Type B pancreatic cell (in vitro differentiated cells): ENCODE measurements around the gene ARHGEF10L. TPM values are rescaled to one million over a fixed set of nuclear protein-coding genes. Genes with fewer than 3 reads are reported as not detected.

ENCODE experiments used
- DNase-seq: peaks from one replicate; pipeline ENCODE4 v3.0.0; 2021; ENCODE audit warnings: mixed read lengths; ENCODE audit not compliant: unreplicated experiment; ENCODE audit errors: extremely low spot score
- H3K27ac Mint-ChIP-seq: 2 replicates; pipeline ENCODE4 v1.8.0; 2021; ENCODE audit warnings: mild to moderate bottlenecking, mixed read lengths
- H3K27me3 Mint-ChIP-seq: 2 replicates; pipeline ENCODE4 v1.8.0; 2021; ENCODE audit warnings: mixed read lengths
- H3K36me3 Mint-ChIP-seq: 2 replicates; pipeline ENCODE4 v1.8.0; 2021; ENCODE audit warnings: mixed read lengths
- H3K4me1 Mint-ChIP-seq: one replicate; pipeline ENCODE4 v1.8.0; 2021; ENCODE audit warnings: mixed read lengths; ENCODE audit not compliant: unreplicated experiment
- H3K4me3 Mint-ChIP-seq: 2 replicates; pipeline ENCODE4 v1.8.0; 2021; ENCODE audit warnings: mild to moderate bottlenecking, mixed read lengths
- H3K9me3 Mint-ChIP-seq: 2 replicates; pipeline ENCODE4 v1.8.0; 2021; ENCODE audit warnings: mixed read lengths
- total RNA-seq: library from RNA; stranded (reverse); gene quantifications from 2 replicates; pipeline ENCODE4 v1.2.1, GENCODE V29; 2021; ENCODE audit warnings: low replicate concordance
- TF ChIP-seq, protein P1 (sequence below): fragments of 200-600 bp; sonication (generic); conservative IDR thresholded peaks from 2 replicates; pipeline ENCODE4 v1.5.0; 2021; ENCODE audit warnings: antibody characterized with exemption, mild to moderate bottlenecking

The ARHGEF10L gene
- total RNA-seq, 1 donor from 2014 or later: 36.0 TPM

DNA sequence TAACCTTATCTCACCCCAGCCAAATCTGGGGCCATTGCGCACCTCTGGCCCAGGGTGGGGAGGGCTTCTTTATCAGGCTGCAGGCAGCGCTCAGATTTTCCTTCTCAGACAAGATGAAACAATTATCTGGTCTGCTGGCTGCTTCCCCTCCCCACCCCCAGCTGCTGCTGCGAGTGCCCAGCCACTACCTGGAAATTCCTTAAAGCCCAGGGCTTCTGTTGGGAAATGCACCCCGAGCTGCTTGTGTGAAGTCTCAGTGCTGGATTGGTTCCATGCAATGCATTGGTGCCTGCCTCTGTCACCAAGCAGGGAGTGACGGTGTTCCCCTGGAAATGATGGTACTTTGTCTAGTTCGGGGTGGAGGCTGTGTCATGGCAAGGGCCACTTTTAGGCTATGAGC lies 197.1 kb downstream of the ARHGEF10L start:
- Mint-ChIP-seq H3K4me1 (no peaks in the 10 kb centered on the region), H3K27ac (no peak overlapping the region), H3K9me3 (no peaks in the 10 kb centered on the region), H3K27me3 (peaks cover 13% of the 10 kb centered on the region), H3K36me3 (no peaks in the 10 kb centered on the region), H3K4me3 (no peak overlapping the region)
- DNase-seq: no peak
- TF ChIP-seq, protein P1, sequence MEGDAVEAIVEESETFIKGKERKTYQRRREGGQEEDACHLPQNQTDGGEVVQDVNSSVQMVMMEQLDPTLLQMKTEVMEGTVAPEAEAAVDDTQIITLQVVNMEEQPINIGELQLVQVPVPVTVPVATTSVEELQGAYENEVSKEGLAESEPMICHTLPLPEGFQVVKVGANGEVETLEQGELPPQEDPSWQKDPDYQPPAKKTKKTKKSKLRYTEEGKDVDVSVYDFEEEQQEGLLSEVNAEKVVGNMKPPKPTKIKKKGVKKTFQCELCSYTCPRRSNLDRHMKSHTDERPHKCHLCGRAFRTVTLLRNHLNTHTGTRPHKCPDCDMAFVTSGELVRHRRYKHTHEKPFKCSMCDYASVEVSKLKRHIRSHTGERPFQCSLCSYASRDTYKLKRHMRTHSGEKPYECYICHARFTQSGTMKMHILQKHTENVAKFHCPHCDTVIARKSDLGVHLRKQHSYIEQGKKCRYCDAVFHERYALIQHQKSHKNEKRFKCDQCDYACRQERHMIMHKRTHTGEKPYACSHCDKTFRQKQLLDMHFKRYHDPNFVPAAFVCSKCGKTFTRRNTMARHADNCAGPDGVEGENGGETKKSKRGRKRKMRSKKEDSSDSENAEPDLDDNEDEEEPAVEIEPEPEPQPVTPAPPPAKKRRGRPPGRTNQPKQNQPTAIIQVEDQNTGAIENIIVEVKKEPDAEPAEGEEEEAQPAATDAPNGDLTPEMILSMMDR: no peak

DNA sequence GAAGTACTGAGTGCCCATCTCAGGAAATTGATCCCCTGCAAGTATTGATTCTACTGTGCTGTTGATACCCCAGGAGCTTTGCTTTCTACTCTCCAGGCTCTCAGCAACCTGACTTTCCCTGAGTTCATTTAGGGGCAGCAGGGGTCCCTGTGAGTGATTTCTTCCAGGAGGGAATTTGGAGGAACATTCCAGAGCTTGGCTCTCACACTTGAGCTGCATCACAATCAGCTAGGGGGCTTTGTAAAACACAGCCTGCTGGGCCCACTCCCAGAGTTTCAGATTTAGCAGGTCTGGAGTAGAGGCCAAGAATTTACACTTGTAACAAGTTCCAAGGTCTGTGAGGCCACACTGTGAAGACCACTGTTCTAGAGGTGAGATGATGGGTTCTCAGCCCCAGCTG lies 199.6 kb downstream of the ARHGEF10L start:
- Mint-ChIP-seq H3K4me3 (no peak overlapping the region), H3K27me3 (peaks cover 17% of the 10 kb centered on the region), H3K27ac (no peak overlapping the region), H3K9me3 (no peaks in the 10 kb centered on the region), H3K36me3 (no peaks in the 10 kb centered on the region), H3K4me1 (peaks cover 4% of the 10 kb centered on the region)
- TF ChIP-seq, protein P1: no peak
- DNase-seq: no peak

DNA sequence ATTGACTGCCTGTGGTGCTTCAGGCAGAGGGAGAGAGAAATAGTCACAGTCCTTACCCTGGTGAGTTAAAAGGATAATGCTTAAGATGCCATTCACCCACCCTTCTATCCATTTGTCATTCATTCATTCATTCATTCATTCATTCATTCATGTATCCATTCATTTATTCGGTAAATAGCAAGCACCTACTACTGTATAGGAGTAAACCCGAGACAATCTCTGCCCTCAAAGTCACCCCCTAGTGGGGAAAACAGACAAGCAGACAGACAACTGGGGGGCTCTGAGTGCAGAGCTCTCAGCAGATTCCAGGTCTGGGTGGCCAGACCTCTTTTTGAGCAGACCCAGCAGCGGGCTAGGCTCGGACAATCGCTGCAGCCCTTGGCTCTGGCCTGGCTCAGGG lies 201.6 kb downstream of the ARHGEF10L start:
- DNase-seq: no peak
- TF ChIP-seq, protein P1: no peak

GRCh38 chr1:17742583-17742982 lies 203.1 kb downstream of the ARHGEF10L start:
- TF ChIP-seq, protein P1: no peak
- Mint-ChIP-seq H3K36me3 (no peaks in the 10 kb centered on the region), H3K27ac (no peak overlapping the region), H3K9me3 (no peaks in the 10 kb centered on the region), H3K27me3 (peaks cover 24% of the 10 kb centered on the region), H3K4me1 (peaks cover 7% of the 10 kb centered on the region), H3K4me3 (no peak overlapping the region)
- DNase-seq: no peak

More for the DNA sequence above, 201.6 kb downstream of the ARHGEF10L start:
- peaks cover 7% of the 10 kb centered on the region for H3K4me1 Mint-ChIP-seq
- H3K27ac Mint-ChIP-seq: no peak overlapping the region
- H3K9me3 Mint-ChIP-seq: no peaks in the 10 kb centered on the region
- peaks cover 24% of the 10 kb centered on the region for H3K27me3 Mint-ChIP-seq
- no peak overlapping the region for H3K4me3 Mint-ChIP-seq
- H3K36me3 Mint-ChIP-seq: no peaks in the 10 kb centered on the region

DNA sequence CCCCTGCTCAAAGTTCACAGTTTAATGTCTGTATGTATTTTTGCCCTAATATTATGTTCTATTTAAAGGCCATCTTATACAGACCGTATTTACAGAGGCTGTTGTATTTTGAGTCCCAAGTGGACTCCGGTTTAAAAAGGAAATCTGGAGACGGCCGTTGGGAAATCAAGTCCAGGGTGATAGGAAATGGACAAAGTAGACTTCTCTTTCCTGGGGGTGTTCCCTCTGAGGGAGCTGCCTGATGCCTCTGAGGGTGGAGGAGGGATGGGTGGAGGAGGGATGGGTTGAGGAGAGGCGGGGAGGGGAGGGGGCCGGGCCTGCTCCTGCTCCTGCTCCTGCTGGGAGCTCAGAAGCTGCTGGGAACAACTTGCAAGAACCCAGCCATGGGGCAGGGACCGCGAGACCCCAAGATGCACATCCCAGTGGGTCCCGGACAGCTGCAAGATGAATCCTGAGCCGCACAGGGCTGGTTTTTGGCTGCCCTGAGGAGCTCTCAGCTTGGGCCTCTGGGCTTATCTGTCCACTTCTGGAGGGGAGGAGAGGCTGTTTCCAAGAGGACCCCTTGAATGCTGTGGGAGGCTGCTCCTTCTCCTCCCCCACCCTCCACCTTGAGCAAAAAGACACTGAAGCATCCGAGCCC lies 203.6 kb downstream of the ARHGEF10L start:
- Mint-ChIP-seq H3K9me3 (no peaks in the 10 kb centered on the region), H3K4me1 (peaks cover 7% of the 10 kb centered on the region), H3K4me3 (no peak overlapping the region), H3K27ac (no peak overlapping the region), H3K27me3 (peaks cover 24% of the 10 kb centered on the region), H3K36me3 (no peaks in the 10 kb centered on the region)
- TF ChIP-seq, protein P1: no peak
- no peak for DNase-seq

DNA sequence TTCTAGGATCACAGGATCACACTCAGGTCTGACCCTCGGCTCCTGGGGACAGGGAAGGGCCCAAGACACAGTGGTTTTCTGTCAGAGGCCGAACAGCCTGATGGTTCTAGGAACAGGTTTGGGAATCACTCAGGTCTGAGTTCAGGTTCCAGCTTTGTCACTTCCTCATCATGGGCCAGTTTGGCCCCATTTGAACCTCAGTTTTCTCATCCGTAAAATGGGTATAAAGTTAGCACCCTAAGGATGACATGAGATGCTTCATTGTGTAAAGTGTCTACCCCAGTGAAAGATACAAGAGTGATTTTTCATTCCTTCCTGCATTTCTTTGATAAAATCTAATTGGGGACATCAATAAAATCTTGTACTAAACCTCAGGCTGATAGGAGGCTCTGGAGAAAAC lies 204.4 kb downstream of the ARHGEF10L start:
- no peak for DNase-seq
- H3K27me3 Mint-ChIP-seq: peaks cover 24% of the 10 kb centered on the region
- no peak overlapping the region for H3K27ac Mint-ChIP-seq
- peaks cover 7% of the 10 kb centered on the region for H3K4me1 Mint-ChIP-seq
- TF ChIP-seq, protein P1: no peak
- no peaks in the 10 kb centered on the region for H3K36me3 Mint-ChIP-seq
- H3K9me3 Mint-ChIP-seq: no peaks in the 10 kb centered on the region
- no peak overlapping the region for H3K4me3 Mint-ChIP-seq
